WTC11 (cell line): ENCODE measurements around the gene SNTB2.

Source experiments
- E2F5 ChIP-seq: sonication (generic); formaldehyde crosslinking; IDR thresholded peaks from 2 replicates; pipeline ENCODE4 v1.8.1; 2022; ENCODE audit warnings: mild to moderate bottlenecking, moderate library complexity, missing genetic modification reagents
- MAX ChIP-seq: sonication (generic); formaldehyde crosslinking; IDR thresholded peaks from 2 replicates; pipeline ENCODE4 v1.8.0; 2022; ENCODE audit warnings: mild to moderate bottlenecking, missing genetic modification reagents
- ZNF232 ChIP-seq: sonication (generic); formaldehyde crosslinking; IDR thresholded peaks from 2 replicates; pipeline ENCODE4 v1.8.0; 2022; ENCODE audit warnings: mild to moderate bottlenecking, missing genetic modification reagents

- TF ChIP-seq ZNF232 (CRISPR knock-in tag) (no peak), MAX (CRISPR knock-in tag) (peak; percentile 67; the same call in 1 of the 2 replicates), E2F5 (CRISPR knock-in tag) (peak; percentile 73; the same call in 1 of the 2 replicates)
Measured at GRCh38 chr16:69186642-69187445, at the start of gene SNTB2.
